T-helper 1 cell (primary cell): ENCODE data around the gene MAGI2.
"Not testable (repeated sequence)": the region's sequence is repeated elsewhere in the genome, so short reads cannot be mapped to it uniquely, and the experiment has no call there.

Source experiments
- DNase-seq, 5 donors: peaks; one replicate each; pipeline ENCODE4 v3.0.0-alpha.2; 2012 to 2020

Gene MAGI2

GRCh38 chr7:78260826-78261225 lies 1192.6 kb downstream of the MAGI2 start:
- DNase-seq: no peak

- no peak for DNase-seq
Measured at GRCh38 chr7:78254726-78255055, 1198.8 kb downstream of the MAGI2 start.

GRCh38 chr7:78253850-78254725 lies 1199.4 kb downstream of the MAGI2 start:
- no peak for DNase-seq

GRCh38 chr7:78248867-78249266 lies 1204.6 kb downstream of the MAGI2 start:
- no peak for DNase-seq

GRCh38 chr7:78247910-78248689 lies 1205.4 kb downstream of the MAGI2 start:
- DNase-seq: no peak

GRCh38 chr7:78240179-78240578 lies 1213.3 kb downstream of the MAGI2 start:
- DNase-seq: not testable (repeated sequence)

- DNase-seq: no peak
Measured at GRCh38 chr7:78234634-78235033, 1218.8 kb downstream of the MAGI2 start.

GRCh38 chr7:78232806-78233205 lies 1220.7 kb downstream of the MAGI2 start:
- DNase-seq: no peak

- DNase-seq: peak in 1 of 5 donors; percentile 6
Measured at GRCh38 chr7:78226059-78226719, 1227.3 kb downstream of the MAGI2 start.

- no peak for DNase-seq
Measured at GRCh38 chr7:78225534-78225933, 1227.9 kb downstream of the MAGI2 start.

GRCh38 chr7:78224923-78225322 lies 1228.5 kb downstream of the MAGI2 start:
- no peak for DNase-seq

GRCh38 chr7:78223598-78223997 lies 1229.9 kb downstream of the MAGI2 start:
- DNase-seq: no peak

GRCh38 chr7:78222001-78222751 lies 1231.3 kb downstream of the MAGI2 start:
- no peak for DNase-seq

GRCh38 chr7:78220754-78221153 lies 1232.7 kb downstream of the MAGI2 start:
- DNase-seq: no peak

- DNase-seq: no peak
Measured at GRCh38 chr7:78218876-78219275, 1234.6 kb downstream of the MAGI2 start.

GRCh38 chr7:78218051-78218450 lies 1235.4 kb downstream of the MAGI2 start:
- no peak for DNase-seq

- DNase-seq: no peak
Measured at GRCh38 chr7:78215199-78215598, 1238.3 kb downstream of the MAGI2 start.

- no peak for DNase-seq
Measured at GRCh38 chr7:78213402-78213801, 1240.1 kb downstream of the MAGI2 start.

- DNase-seq: no peak
Measured at GRCh38 chr7:78212476-78213060, 1240.9 kb downstream of the MAGI2 start.

GRCh38 chr7:78207269-78207668 lies 1246.2 kb downstream of the MAGI2 start:
- no peak for DNase-seq

- DNase-seq: no peak
Measured at GRCh38 chr7:78206769-78207168, 1246.7 kb downstream of the MAGI2 start.

- DNase-seq: no peak
Measured at GRCh38 chr7:78203042-78203720, 1250.3 kb downstream of the MAGI2 start.
